Measurements from ENCODE around the gene POLR3G.

Gene POLR3G, protein sequence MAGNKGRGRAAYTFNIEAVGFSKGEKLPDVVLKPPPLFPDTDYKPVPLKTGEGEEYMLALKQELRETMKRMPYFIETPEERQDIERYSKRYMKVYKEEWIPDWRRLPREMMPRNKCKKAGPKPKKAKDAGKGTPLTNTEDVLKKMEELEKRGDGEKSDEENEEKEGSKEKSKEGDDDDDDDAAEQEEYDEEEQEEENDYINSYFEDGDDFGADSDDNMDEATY

DNA sequence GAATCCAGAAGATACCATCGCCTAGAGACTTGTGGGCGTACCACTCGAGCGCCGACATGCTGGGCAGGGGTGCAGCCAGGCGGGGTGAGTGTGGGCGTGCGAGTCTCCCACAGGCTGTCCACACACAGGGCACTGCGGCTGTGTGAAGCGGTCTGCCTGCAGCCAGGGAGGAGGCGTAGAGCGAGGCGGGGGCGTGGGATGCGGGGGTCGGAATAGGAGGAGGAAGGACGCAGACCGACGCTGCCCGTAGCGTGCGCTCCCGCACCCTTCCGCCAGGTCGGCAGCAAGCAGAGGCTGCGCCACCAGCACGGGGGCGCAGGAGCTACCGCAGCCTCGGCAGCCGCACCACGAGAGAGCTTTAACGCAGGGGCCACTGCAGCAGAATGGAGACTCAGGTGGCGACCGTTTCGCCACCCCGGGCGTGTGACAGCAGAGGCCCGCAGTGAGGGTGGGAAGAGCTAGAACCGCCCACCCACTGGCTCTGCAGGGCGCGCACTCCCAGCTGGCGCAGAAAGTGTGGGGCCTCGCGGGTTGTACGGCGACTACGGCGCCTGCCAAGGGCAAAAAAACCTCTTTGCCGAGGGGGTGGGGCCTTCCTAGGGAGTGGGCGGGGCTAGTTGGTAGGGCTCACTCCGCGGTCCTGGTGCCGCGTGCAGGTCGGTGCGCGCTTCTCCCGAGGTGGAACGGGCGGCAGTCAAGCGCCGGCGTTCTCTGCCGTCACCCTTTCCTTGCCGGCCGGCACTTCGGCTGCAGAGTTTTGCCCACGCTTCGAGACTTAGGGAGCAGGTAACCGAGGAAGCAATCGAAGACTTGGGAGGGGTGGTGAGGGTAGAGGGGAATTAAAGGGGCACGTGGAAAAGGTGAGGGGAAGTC is at the start of gene POLR3G, which contains the start of gene MBLAC2:
Gene POLR3G (plus strand): TSS at position 630 of the 873 bp plus-strand sequence. CDS start 10,704 bp downstream, outside the sequence.
Gene MBLAC2 (minus strand): TSS at position 537 of the 873 bp plus-strand sequence. CDS start 479 bp downstream, at position 58.
- peak; percentile 94 for DNase-seq (ENCODE audit: low read depth)

DNA sequence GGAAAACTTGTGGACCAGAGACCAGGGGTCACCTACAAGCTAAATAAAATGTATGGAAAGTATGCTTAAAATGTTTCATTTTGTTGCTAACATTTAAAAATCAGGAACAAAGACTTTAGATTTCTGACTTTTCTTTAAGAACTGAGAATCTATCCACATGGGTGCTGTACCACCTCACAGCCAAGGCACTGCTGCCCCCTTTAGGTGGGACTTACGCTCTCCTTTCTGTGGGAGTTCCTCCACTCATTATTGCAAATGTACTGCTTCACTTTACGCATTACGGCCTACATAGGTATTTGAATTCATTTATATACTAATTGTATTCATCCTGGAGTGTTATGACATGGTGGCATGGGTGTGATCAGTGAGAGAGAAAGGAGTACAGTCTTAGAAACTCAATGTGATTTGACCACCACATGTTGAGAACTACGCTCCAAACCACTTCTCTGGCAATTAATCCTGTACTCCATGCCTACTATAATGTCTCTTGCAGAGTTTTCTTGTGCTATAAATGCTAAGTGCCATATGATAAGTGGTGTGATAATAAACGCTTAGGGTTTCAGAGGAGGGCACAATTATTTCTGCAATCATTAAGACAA is 40.4 kb upstream of the POLR3G start:
- DNase-seq (ENCODE audit: low read depth) = peak; percentile 26

DNA sequence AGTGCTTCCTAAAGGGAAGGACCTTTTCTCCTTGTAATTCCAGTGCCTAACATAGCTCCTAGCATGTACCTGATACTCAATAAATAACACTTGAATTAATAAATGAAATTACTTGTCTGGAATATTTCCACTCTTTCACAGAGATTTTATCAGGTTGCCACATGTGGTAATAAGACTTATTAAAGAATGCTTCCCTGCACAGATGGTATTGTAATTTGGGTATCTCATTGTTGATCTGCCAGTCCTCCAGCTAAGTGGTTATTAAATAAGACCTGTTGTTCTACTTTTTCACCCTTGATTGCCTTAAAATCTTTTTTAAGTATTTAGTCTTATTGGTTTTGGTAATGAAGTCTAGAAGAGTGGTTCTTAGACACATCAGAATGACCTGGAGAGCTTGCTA is 37.0 kb upstream of the POLR3G start:
- DNase-seq (ENCODE audit: low read depth) = no peak

DNA sequence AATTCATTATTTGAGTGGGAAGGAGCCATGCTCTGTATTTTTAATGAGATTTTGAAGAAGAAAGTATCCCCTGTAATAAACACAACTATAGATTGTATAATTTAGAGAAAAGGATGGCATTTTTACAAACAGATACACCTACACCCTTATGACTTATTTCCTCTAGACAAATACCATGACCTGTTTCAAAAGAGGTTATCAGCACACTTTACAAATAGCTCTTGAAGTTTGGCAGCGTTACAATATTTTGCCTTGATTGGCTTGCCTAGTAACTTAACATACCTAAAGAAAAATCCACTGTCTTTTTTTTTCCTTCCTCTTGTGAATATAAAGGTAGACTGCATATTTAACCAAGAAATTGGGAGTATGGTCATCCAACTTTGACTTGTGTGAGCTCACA is 36.6 kb upstream of the POLR3G start:
- no peak for DNase-seq (ENCODE audit: low read depth)

DNA sequence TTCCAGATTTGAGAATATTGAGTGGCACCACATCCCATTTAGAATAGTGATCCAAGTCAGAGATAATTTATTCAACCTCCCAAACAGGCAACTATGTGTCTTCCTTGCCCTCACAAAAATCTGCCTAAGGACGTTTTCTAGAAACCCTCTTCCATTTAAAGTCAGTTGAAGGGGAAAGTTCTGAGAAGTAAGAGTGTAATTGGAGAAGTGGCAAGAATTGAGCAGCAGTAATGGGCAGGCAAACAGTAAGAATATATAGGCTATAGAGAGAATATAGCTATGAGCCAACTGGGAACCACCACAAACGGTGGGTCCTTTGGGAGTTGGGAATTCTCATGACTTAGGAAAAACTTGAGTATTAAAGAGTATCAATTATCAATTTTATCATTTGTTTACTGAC is 34.0 kb upstream of the POLR3G start:
- DNase-seq (ENCODE audit: low read depth) = no peak

DNA sequence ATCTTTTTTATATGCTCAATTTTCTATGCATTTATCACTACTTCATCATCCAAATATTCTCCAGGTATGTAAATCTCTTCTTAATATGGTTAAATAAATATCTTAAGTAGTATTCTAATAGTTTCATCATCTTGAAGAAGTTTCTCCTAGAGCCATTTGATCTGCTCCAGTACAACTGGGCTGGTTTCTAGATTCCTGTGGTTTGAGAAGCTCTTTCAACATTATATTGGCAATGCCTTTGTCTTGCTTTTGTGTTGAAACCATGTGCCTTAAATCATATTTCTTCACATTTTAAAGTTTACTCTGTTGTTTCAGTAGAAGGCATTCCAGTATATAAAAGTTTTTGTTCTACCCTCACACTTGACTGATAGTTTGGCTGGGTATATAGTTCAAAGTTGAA is 27.7 kb upstream of the POLR3G start:
- DNase-seq (ENCODE audit: low read depth) = no peak

DNA sequence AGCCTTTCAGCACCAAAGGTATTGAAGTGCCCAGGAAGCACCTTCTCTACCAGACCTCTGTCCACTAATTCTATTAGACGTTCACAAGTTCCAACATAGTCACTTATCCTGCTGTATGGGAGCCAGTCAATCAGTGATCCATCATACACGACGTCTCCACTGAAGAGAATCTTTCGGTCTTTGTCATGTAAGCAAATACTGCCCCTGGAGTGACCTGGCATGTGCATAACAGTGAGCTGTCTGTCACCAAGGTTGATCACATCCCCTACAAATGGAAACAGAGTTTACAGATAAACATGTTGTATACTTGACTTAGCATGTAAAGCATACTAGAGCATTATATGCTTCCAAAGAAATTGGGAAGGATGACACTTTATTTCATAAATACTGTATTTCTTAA is 13.4 kb upstream of the POLR3G start:
- DNase-seq (ENCODE audit: low read depth) = no peak

DNA sequence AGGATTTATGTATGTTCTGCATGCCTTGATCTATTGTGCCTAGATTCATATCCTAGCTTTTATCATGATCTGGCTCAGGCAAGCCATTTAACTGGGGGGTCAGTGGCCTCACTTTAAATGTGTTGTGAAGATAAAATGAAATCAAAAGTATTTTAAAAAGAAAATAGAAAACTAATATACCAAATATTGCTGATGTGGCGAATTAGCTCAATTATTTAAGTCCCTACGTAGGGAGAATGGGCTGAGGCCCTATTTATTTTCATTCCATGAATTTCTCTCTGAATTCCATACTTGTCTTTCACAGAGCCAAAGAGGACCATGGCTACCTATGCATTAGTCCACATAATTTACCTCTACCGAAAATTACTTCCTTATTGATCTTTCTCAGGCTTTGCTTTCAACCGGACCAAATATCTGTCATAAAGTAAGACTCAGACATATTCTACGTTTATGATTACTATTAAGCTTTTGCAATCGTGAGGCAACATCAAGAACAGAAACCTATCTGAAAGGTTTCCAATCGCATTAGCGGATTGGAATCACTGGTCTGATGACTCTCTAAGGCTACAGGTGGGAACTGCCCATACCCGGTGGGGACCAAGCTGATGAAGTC is 1.8 kb upstream of the POLR3G start:
- no peak for DNase-seq (ENCODE audit: low read depth)

DNA sequence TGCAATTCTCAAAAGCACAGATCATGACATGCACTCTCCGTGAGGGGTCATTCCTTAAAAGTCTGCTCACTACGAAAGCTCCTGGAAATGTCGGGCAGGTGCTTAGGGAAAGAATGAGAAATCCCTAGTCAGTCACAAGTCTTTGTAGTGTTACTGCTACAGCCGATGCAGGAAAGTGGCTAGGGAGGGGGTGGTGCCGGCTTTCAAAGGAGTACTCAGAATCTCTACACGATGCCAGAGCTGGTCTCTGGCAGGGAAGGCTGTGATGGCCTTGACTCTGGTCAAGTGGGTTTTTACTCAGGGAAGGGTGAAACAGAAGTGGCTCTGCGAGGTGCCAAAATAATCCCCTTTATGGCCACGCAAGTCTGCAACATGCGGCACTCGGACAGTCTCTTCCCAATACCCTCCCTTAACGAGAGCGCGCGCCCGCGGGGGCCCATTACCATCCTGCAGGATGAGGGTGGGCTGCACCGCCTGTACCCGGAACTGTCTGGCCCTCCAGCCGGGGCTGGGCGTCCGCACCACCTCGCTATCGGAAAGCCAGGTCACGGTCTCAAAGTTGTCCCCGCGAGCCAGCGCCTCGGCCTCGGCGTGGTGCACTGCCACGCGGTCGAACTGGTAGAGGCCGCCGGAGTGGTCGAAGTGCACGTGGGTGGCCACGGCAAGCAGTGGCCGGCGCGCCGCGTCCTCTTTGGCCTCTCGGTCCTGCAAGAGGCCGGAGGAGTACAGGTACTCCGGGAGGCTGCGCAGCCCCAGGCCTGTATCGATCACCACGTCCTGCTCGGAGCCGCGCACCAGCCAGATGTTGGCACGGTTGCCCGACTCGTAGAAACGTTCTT is 1.0 kb upstream of the POLR3G start:
- DNase-seq (ENCODE audit: low read depth) = peak; percentile 14

DNA sequence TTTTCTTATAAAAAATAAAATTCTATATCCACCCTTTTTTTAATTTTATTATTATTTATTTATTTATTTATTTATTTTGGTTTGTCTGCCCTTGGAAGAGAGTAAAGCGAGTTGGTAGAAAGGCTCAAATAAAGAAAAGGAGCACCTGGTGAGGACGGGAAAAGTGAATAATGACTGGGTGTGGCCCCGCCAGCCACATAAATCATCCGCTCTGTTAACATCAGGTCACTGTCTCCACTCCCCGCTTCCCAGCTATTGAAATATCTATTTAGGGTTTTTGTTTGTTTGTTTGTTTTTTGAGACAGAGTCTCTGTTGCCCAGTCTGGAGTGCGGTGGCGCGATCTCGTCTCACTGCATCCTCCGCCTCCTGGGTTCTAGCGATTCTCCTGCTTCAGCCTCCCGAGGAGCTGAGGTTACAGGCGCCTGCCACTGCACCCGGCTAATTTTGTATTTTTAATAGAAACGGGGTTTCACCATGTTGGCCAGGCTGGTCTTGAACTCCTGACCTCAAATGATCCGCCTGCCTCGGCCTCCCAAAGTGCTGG is 844 bp downstream of the POLR3G start:
- no peak for DNase-seq (ENCODE audit: low read depth)

DNA sequence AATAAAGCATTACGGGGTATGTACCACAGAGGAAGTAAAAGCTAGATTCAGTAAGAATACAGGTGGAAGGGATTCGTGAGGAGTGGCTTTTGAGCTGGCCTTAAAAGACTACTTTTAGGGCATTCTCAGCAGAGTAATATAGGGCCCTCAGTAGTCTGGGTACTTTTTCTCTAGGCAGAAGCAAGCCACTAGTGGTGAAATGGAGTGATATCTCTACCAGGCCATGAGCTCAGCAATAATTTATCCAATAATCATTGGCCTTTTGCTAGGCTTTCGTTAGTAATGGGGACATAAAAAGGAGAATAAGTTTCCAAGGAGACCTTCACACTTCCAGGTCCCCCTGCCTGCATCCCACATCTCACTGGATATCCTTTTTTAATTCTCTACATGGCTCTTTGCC is 1.7 kb downstream of the POLR3G start:
- no peak for DNase-seq (ENCODE audit: low read depth)

DNA sequence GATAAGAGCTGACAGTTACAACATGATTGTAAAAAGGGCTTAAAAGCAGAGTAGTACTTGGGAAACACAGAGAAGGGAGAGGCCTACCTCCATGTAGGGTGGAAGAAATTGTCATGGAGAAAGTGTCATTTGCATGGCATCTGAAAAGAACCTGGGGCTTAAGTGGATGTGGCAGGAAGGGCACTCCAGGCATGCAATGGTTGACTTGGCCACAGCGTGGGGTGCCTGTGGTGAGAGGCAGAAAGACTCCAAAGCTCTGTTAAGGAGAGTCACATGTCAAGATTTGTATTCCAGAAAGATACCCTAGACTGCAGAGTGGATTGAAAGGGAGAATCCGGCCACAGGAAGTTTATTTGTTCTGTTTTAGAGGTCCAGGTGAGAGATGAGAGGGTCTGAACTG is 2.4 kb downstream of the POLR3G start:
- DNase-seq (ENCODE audit: low read depth) = no peak

DNA sequence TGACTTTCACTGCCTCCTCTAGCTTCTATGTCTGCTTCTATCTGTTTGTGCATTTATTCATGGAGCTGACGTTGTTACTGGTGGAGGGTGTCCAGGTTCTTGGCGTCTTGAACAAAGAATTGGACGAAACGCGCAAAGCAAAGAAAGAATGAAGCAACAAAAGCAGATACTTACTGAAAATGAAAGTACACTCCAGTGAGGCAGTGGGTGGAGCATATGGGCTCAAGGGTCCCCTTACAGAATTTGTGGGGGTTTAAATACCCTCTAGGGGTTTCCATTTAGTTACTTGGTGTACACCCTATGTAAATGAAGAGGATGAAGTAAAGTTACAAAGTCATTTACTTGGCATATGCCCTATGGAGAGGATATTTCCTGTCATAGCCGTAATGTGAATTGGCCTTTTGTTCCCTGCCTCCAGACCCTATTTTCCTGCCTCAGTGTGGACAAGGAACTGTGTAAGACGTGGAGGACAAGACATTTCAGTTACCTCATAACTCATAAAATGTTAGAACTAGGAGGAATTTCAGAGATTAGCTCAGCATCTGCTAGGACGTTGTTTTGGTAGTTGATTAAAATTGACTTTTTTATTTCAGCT is 3.1 kb downstream of the POLR3G start:
- no peak for DNase-seq (ENCODE audit: low read depth)

DNA sequence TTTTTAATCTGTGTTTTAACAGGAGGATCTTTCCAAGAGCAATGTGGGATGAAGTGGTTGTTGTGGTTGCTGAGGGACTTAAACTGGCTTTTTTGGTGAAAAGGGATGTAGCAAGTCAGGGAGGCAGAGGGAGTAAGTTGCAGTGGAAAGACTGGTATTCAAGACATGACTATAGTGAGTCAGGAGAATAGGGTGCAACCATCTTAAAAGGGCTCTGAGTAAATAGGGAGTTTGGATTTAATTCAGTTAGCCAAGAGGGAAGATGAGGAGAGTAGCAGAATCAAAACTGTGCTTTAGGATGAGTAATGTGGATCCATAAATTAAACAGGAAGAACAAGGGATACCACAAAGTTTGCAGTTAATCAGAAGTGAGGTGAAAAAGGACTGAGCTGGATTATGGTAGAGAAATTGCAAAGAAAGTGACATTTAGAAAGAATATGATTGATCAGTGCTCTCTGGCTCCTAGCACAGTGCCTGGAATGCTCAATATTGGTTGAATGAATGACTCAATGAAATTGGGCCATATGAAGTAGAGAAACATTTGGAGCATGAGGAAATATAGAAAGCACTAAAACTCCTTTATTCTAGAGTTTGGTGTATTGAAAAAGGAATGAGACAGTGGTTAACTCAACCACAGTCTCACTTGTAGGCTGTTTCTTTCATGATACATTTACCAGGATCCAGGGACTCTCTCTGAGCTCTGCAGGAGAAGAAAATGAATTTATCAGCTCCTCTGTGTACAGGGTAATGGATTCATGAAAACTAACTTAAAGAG is 5.1 kb downstream of the POLR3G start:
- no peak for DNase-seq (ENCODE audit: low read depth)

DNA sequence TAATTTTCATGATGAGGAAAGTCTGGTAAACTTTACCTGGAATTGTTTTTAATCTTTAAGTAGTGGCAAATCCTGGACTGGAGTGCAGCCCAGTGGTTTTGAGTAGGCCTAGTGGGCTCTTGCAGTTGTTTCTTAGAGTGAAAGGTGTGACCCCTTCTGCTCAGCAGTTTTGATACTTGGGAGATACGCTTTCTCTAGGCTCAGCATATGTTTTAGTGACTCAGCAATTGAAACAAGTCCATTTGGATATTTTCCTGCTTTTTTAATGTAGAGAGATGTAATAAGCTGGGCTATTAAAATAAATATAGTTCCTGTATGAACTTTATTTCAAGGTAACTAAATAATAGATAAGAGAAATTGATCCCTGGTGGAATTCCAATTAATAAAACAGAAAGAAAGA is 6.0 kb downstream of the POLR3G start:
- no peak for DNase-seq (ENCODE audit: low read depth)

DNA sequence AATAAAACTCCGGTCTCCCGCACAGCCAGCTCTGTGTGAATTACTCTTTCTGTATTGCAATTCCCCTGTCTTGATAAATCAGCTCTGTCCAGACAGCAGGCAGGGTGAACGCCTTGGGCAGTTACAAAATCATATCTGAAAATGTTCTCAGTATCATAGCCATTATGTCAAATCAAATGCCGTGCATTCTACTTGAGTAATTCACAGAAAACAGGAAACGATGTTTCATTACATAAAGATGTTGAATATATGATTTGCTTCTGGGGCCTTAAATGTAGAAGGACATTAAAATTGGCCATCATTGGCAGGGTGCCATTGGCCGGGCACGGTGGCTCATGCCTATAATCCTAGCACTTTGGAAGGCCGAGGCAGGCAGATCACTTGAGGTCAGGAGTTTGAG is 8.5 kb downstream of the POLR3G start:
- no peak for DNase-seq (ENCODE audit: low read depth)

DNA sequence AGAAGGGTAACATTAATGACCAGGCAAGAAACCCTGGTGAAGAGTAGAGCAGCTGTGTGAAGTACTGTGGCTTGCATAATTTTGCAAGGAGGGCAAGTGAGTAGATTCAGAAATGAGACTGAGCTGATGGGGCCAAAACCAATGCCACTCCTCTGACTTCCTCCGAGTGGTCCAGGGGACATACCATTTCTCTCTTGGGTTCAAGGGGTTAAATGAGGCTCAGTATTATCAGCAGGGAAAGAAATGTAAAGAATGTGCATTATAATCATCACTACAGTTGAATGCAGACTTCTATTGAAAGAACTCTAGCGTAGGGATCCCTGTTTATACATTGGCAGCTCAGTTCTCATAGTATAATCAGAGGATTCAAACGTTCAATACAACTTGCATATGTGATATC is 9.9 kb downstream of the POLR3G start:
- DNase-seq (ENCODE audit: low read depth) = no peak

DNA sequence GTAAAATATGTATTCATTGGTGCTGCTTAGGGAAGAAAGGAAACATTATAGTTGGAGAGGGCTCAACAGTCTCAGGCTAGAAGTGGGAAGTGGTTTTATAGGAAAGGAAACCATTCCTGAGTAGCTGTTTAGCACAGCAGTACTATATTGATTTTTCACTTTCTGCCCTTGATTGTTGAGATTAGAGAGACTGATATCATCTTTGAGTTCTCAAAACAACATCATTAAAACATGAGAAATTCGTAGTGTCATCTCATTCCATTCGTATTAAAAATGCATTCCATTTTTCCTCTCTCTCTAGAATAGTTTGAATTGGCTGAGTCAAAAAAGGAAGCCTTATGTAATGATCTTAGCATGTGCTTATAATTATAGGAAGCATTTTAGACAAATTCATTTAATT is 14.1 kb downstream of the POLR3G start:
- DNase-seq (ENCODE audit: low read depth) = no peak

DNA sequence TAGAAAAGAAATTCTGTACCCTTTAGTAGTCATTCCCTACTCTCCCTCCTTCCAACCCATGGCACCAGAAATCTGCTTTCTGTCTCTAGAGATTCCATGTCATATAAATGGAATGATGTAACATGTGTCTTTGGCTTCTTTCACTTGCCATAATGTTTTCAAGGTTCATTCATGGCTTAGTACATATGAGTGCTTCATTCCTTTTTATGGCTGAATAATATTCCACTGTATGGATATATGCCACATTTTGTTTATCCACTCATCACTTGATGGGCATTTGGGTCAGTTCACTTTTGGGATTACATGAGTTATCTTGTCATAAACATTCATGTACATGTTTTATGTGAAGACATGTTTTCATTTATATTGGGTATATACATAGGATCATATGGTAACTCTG is 19.4 kb downstream of the POLR3G start:
- DNase-seq (ENCODE audit: low read depth) = no peak

DNA sequence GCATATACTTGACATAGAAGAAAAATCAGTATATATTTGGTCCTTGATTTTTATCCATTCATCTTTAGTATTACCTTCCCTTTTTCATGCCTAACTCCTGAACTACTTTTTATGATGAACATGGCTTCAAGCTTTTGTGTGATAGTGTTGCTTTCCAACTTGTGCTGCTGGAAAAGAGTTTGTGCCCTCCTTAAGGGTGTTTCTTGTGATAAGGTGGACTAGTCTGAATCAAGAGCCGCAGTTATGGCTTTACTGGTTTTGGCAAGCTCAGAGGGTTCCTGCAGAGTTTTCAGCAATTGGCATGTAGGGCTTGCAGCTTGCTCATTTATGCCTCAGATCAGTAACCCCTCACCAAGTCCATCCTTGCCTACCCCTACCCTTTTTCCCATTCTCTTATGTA is 20.5 kb downstream of the POLR3G start:
- no peak for DNase-seq (ENCODE audit: low read depth)
